Suprapubic skin (tissue), 4 donors: ENCODE results near the gene PATL2. TPM values are rescaled to one million over a fixed set of nuclear protein-coding genes. Genes with fewer than 3 reads are reported as not detected.

Experiments used
- DNase-seq, 2 donors: peaks; one replicate each; pipeline ENCODE4 v3.0.0-alpha.2; 2019; ENCODE audit warnings: low spot score in 2 of 2
- H3K27ac ChIP-seq: fragments of 200-600 bp; sonication (generic); one replicate; pipeline ENCODE4 v1.5.1; 2019
- H3K27me3 ChIP-seq: fragments of 200-600 bp; sonication (generic); one replicate; pipeline ENCODE4 v1.5.1; 2019
- H3K36me3 ChIP-seq: fragments of 200-600 bp; sonication (generic); one replicate; pipeline ENCODE4 v1.5.1; 2019
- H3K4me1 ChIP-seq: fragments of 200-600 bp; sonication (generic); one replicate; pipeline ENCODE4 v1.5.1; 2019
- H3K4me3 ChIP-seq: fragments of 200-600 bp; sonication (generic); one replicate; pipeline ENCODE4 v1.5.1; 2019; ENCODE audit warnings: mild to moderate bottlenecking
- H3K9me3 ChIP-seq: fragments of 200-600 bp; sonication (generic); one replicate; pipeline ENCODE4 v1.5.1; 2019
- EP300 ChIP-seq: sonication (generic); formaldehyde crosslinking; IDR thresholded peaks from one replicate; pipeline ENCODE4 v1.6.1; 2017; ENCODE audit warnings: antibody characterized with exemption
- POLR2A ChIP-seq, 2 donors: fragments of 450-650 bp; IDR thresholded peaks; one replicate each; pipeline ENCODE4 v1.6.1; 2017; ENCODE audit warnings: antibody characterized with exemption in 2 of 2, mild to moderate bottlenecking in 2 of 2, moderate library complexity in 2 of 2
- POLR2AphosphoS5 ChIP-seq, 3 donors: sonication (generic); formaldehyde crosslinking; IDR thresholded peaks; one replicate each; pipeline ENCODE4 v1.6.1; 2017; ENCODE audit warnings: antibody characterized with exemption in 3 of 3
- WGBS: methylation state at CpG from one replicate; pipeline ENCODE4 v1.1.5; 2018; 5-methylcytosine and 5-hydroxymethylcytosine counted together
- total RNA-seq, 4 donors: library from RNA; depleted of rRNA; stranded (reverse); fragments of >200 nt; gene quantifications; one replicate each; pipeline ENCODE4 v1.1.0, GENCODE V29; 2016
- TF ChIP-seq, protein P1 (sequence below), 2 donors: fragments of 200-600 bp in 1 of 2; fragments of 450-650 bp in 1 of 2; sonication (generic) in 1 of 2; IDR thresholded peaks; one replicate each; pipeline ENCODE4 v1.5.1; 2016 to 2019; ENCODE audit warnings: antibody characterized with exemption in 2 of 2, mild to moderate bottlenecking in 1 of 2, moderate library complexity in 1 of 2

The PATL2 gene
- total RNA-seq, 4 donors from 2014 or later: 0.57 to 1.2 (median 0.86) TPM; not detected in 1

DNA sequence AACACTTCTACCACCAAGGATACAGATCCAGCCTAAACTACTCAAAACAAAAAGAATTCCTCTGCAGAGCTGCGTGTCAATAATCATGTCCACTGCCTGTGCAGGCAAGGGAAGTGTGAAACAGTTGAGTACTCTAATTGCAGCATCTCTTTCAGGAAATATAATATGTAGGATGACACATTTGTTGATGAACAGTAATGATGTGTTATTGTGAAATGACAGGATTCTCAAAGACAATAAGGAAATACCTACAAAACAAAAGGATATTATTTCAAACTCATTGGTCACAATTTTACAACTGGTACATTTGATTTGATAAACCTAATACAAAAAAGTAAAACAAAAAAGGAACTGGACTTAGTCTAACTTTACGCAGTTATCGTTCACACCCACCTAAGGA lies 52.1 kb downstream of the PATL2 start:
- Histone ChIP-seq H3K27ac (no peak overlapping the region), H3K4me3 (no peak overlapping the region), H3K36me3 (peaks cover 52% of the 10 kb centered on the region), H3K9me3 (no peaks in the 10 kb centered on the region), H3K27me3 (no peaks in the 10 kb centered on the region), H3K4me1 (peaks cover 27% of the 10 kb centered on the region)
- TF ChIP-seq, protein P1, sequence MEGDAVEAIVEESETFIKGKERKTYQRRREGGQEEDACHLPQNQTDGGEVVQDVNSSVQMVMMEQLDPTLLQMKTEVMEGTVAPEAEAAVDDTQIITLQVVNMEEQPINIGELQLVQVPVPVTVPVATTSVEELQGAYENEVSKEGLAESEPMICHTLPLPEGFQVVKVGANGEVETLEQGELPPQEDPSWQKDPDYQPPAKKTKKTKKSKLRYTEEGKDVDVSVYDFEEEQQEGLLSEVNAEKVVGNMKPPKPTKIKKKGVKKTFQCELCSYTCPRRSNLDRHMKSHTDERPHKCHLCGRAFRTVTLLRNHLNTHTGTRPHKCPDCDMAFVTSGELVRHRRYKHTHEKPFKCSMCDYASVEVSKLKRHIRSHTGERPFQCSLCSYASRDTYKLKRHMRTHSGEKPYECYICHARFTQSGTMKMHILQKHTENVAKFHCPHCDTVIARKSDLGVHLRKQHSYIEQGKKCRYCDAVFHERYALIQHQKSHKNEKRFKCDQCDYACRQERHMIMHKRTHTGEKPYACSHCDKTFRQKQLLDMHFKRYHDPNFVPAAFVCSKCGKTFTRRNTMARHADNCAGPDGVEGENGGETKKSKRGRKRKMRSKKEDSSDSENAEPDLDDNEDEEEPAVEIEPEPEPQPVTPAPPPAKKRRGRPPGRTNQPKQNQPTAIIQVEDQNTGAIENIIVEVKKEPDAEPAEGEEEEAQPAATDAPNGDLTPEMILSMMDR (IDR thresholded peaks at IDR 0.05): no peak
- TF ChIP-seq POLR2A (IDR thresholded peaks at IDR 0.05) (no peak), EP300 (no peak), POLR2AphosphoS5 (IDR thresholded peaks at IDR 0.05) (no peak)
- WGBS: 93% methylated on average over 3 of the region's 3 CpGs
- DNase-seq: no peak

DNA sequence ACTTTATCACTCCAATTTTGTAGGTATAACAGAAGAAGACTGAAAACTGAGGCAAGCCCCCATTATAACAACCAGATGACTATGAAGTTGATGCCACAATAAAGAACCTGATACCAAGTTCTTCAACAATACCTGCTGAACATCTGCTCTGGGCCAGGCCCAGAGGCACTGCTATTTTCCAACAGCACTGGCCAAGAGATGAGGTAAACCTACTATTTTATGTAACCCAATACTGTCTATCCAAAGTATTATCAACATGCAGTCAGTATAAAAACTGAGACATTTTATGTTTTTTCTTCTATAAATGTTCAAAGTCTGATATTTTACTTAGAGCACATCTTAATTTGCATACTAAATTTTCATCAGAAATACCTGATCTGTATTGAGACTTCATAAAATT lies 53.7 kb downstream of the PATL2 start:
- DNase-seq: no peak
- TF ChIP-seq, protein P1 (IDR thresholded peaks at IDR 0.05): no peak
- TF ChIP-seq POLR2A (IDR thresholded peaks at IDR 0.05) (no peak), EP300 (no peak), POLR2AphosphoS5 (IDR thresholded peaks at IDR 0.05) (no peak)
- Histone ChIP-seq H3K27ac (no peak overlapping the region), H3K27me3 (no peaks in the 10 kb centered on the region), H3K9me3 (no peaks in the 10 kb centered on the region), H3K4me1 (peaks cover 19% of the 10 kb centered on the region), H3K4me3 (no peak overlapping the region), H3K36me3 (peaks cover 64% of the 10 kb centered on the region)

DNA sequence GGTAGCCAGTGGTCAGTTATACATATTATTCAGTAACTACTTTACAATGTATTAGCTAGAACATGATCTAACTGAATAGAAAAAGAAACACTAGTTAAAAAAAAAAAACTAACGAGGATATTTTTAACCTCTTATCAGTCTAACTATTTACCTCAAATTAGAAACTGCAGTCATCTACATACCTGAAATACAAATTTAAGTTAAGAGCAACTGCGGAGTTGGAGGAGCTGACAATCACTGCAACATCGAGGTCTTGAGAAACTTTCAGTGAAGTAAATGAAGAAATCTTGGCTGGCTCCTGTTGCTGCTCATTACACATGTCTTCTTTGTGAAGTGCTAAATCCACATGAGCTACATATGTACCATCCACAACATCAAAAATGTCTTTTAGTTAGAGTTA lies 54.2 kb downstream of the PATL2 start:
- DNase-seq: no peak
- TF ChIP-seq EP300 (no peak), POLR2A (IDR thresholded peaks at IDR 0.05) (no peak), POLR2AphosphoS5 (IDR thresholded peaks at IDR 0.05) (no peak)
- TF ChIP-seq, protein P1 (IDR thresholded peaks at IDR 0.05): no peak
- H3K4me3 ChIP-seq: no peak overlapping the region
- H3K4me1 ChIP-seq: peaks cover 14% of the 10 kb centered on the region
- peaks cover 67% of the 10 kb centered on the region for H3K36me3 ChIP-seq
- no peaks in the 10 kb centered on the region for H3K27me3 ChIP-seq
- WGBS: 83% methylated on average over 3 of the region's 3 CpGs
- H3K27ac ChIP-seq: no peak overlapping the region
- H3K9me3 ChIP-seq: no peaks in the 10 kb centered on the region

DNA sequence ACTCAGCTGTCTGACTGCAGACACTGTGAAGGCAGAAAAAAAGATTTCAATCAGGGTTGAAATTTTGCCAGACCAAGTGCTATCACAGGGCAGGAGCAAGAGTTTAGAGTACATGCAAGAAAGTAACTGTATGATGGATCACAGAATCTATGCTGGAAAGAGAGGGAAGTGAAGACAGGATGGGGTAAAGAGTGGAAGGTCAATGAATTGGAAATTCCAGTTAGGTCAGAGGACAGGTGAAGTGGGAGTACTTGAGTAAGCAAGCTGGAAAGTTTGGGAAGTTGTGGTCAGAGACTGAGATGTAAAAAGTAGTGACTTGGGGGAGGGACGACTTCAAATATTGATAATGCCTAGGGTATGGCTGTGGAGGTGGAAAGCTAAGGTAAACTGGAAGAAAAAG lies 54.8 kb downstream of the PATL2 start:
- DNase-seq: no peak
- Histone ChIP-seq H3K27ac (no peak overlapping the region), H3K27me3 (no peaks in the 10 kb centered on the region), H3K4me3 (no peak overlapping the region), H3K36me3 (peaks cover 73% of the 10 kb centered on the region), H3K4me1 (peaks cover 8% of the 10 kb centered on the region), H3K9me3 (no peaks in the 10 kb centered on the region)
- 94% methylated on average over 1 of the region's 1 CpG for WGBS
- TF ChIP-seq POLR2A (IDR thresholded peaks at IDR 0.05): no peak
- TF ChIP-seq, protein P1 (IDR thresholded peaks at IDR 0.05): no peak
- TF ChIP-seq POLR2AphosphoS5 (IDR thresholded peaks at IDR 0.05): no peak
- no peak for TF ChIP-seq EP300

DNA sequence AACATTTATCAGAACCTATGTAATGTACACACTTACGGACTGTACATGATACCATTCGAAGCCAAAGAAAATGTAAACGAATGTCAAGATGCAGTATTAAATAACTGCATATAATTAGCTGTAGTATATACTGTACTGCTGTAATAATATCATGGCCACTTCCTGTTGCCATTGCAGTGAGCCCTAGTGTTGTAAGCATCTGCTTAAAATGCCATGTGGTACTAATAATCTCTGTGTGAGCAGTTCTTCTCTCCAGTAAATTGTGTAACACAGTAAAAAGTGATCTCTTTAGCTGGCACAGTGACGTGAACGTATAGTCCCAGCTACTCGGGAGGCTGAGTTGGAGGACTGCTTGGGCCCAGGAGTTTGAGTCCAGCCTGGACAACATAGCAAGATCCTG lies 56.3 kb downstream of the PATL2 start:
- no peaks in the 10 kb centered on the region for H3K9me3 ChIP-seq
- no peak overlapping the region for H3K27ac ChIP-seq
- peaks cover 84% of the 10 kb centered on the region for H3K36me3 ChIP-seq
- no peaks in the 10 kb centered on the region for H3K4me1 ChIP-seq
- no peak for DNase-seq
- no peaks in the 10 kb centered on the region for H3K27me3 ChIP-seq
- no peak overlapping the region for H3K4me3 ChIP-seq
- no peak for TF ChIP-seq POLR2A (IDR thresholded peaks at IDR 0.05)
- TF ChIP-seq EP300: no peak
- 89% methylated on average over 6 of the region's 6 CpGs for WGBS

DNA sequence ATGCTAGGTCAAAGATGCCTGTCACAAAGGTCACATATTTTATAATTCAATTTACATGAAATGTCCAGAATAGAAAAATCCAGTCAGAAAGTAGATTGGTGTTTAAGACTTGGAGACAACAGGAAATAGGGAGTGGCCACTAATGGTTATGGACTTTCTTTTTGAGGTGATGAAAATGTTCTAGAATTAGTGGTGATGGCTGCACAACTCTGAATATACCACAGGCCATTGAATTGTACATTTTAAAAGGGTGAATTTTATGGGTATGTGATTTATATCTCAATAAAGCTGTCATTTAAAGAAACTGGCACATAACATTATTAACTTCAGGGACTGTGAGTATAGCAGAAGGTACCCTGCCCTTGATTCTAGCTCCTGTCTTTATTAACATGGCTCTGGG lies 63.5 kb downstream of the PATL2 start:
- Histone ChIP-seq H3K4me1 (no peaks in the 10 kb centered on the region), H3K27ac (no peak overlapping the region), H3K4me3 (no peak overlapping the region), H3K9me3 (no peaks in the 10 kb centered on the region), H3K36me3 (peaks cover 55% of the 10 kb centered on the region), H3K27me3 (no peaks in the 10 kb centered on the region)
- TF ChIP-seq, protein P1 (IDR thresholded peaks at IDR 0.05): no peak
- no peak for TF ChIP-seq POLR2AphosphoS5 (IDR thresholded peaks at IDR 0.05)
- TF ChIP-seq EP300: no peak
- TF ChIP-seq POLR2A (IDR thresholded peaks at IDR 0.05): no peak
- DNase-seq: no peak
